GM18499 (cell line): Measurements from ENCODE around the gene CDH4.
"Not testable (repeated sequence)": the region's sequence is repeated elsewhere in the genome, so short reads cannot be mapped to it uniquely, and the experiment has no call there.

ENCODE experiments used
- ATAC-seq: cut with Tn5 transposase; IDR thresholded peaks from one replicate; pipeline ENCODE4 v1.9.1; 2021; ENCODE audit warnings: moderate number of reproducible peaks; ENCODE audit not compliant: insufficient read depth, unreplicated experiment

CDH4 gene

DNA sequence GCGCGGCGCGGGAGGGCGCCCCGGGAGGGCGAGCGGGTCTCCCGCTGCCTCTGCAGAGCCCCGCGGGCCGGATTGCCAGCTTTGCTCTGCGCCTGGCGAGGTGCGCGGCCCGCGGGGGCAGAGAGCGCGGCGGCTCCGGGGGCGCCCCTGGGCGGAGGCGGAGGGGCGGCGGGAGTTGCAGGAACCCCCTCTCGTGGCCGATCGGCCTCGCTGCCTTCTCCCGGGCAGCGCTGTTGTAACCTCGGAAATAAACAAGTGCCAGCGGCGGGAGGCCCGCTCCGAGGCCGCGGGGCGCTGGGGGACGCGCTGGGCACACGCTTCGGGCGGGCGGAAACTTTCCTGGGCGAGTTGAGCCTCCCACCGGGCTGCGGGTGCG lies 1.2 kb downstream of the CDH4 start:
- no peak for ATAC-seq

DNA sequence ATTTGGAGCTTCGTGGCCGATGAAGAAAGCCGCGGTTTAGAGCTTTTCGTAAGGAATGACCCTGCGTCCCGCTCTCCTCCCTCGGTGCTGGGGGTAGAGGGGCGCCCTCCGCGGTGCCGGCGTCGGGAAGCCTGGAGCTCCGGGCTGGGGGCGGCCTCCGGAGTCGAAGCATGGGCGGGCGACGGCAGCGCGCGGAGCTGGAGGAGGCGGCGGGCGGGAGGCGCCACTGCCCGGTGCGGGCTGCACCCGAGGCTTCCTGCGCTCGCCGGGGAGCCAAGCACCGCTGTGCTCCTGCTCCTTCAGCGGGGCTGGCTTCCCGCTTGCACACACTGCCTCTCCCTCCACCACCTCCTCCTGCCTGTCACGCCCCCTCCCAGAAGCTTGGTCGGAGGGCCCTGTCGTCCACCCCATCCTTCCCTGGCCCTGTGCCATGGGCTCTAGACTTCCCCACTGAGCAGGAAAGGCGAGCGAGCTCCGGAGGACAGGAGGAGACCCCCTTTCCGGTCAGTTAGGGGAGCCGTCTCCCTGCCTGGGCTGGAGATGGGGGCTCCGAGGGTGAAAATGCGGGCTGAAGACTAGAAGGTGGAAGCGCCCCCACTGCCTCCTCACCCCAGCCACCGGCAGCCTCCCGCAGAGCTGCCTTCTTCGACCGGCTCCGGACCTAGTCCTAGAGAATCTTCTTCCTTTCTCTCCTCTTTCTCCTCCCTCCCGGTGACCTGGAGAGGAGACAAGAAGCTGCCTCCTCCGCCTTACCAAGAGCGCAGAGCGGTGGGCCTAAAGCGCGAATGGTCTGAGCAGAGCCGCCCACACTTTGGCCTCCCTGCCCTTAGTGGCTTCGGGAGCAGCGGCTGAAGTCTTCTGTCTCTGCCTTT lies 1.8 kb downstream of the CDH4 start:
- ATAC-seq = no peak

DNA sequence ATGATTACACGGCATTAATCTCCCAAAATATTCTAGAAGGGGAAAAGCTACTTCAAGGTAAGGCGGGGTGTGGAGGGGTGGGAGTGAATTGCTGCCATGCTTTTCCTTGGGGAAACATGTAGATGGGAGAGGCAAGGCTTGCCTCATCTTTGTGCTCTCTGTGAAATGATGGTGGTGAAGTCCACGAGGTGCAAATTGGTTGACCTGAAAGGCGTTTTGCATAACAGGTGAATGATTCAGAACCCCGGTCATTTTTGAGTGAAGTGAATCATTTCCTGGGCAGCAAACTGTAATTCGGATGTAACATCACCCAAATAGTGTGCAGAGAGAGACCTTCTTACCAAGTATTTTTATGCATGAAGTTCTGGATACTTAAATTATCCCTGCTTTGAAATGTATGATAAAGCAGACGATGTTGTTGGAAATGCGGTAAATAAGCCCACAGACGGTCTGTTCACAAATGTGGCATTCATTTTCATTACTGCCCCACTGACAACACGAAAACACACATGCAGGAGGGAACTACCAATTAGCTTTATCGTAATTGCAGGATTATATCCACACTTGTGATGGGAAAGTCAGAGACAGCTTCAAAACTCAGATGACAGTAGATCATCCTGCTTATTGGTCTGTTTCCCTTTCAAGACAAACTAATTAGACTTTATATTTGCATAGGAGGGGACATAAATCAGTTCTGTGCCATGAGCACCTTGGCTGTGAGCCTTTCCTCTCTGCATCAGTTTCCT lies 3.0 kb downstream of the CDH4 start:
- ATAC-seq = no peak

DNA sequence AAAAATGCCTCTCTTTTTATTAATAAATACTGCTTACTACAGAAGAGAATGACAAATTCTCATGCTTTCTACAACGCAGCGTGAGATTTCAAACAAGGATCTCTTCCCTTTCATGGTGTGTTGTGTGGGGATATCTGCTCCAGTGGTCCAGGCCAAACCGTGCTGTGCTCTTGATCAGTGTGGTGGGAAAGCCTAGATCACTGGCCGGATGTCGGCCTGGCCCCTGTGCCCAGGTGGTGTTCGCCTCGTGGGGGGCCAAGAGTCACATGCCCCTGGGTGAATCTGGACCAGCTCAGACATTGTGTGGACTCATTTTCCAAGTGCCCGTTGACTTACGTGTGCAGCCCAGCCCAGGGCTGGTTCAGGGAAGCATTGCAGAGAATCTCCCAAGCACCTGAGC lies 4.3 kb downstream of the CDH4 start:
- no peak for ATAC-seq

DNA sequence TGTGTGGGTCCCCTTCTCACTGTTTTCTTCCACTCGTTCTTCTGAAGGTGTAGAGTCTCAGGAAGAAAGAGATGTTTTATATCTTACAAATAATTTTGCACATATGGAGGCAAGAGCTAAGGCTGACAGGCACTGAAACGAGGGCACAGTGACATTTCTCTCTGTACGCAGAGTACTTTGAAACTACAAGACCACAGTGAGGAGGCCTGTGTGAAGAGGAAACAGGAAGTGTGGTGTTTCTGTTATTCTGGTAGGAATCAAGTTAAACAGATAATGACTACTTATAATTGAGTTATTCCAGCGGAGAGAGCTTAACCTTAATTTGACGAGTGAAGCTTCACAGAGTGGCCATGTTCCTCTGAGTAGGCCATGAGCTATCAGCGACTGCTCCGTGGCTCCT lies 4.8 kb downstream of the CDH4 start:
- ATAC-seq = no peak

DNA sequence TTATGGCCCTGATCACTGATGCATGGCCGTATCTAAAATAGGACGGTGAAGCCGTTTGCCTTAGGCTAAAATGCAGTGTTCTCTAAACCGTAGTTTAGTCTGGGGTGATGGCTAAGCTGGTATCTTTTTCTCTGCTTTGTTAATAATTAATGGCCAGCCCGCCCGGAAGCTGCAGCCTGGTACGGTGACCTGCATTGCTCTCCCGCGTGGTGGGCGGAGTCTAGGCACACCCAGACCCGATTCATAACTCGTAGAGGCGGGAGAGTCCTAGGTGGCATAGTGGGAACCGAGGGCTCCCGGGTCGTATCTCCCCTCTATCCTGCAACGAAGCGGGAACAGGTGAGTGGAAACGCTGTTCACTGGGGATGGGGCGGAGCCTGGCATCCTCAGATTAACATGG lies 5.5 kb downstream of the CDH4 start:
- no peak for ATAC-seq

DNA sequence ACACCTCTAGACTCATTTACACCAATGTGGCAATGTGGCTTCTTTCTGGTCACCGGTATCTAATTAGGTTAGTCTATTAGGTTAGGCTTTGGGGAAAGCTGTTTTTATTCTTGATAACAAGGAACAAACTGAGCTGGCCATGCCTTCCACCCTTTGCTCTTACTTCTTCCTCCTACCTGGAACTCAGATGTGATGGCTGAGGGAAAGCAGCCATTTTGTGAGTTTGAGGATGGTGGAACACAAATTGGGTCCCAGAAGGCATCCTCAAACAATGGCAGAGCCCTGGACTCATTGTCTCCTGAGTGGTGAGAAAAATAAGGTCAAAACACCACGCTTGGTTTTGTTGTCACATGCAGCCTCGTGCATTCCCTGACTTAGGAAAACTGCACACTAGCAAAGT lies 7.7 kb downstream of the CDH4 start:
- no peak for ATAC-seq

DNA sequence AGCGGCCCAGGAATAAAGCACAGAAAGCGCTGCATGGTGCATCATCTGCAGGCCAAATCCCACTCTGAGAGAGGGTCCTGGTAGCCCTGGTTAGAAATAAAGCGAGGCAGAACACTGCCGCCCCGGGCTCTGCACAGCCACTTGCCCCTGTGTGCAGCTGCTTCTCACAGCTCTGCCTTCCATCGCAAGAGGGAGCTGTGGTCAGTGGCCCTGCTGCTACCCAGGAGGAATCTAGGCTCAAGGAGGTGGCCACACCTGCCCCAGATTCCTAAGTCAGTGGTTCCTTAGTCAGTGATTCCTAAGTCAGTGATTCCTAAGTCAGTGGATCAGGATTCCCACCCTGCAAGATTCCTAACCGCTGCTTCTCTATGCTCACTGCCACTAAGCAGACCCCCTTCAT lies 8.8 kb downstream of the CDH4 start:
- no peak for ATAC-seq

DNA sequence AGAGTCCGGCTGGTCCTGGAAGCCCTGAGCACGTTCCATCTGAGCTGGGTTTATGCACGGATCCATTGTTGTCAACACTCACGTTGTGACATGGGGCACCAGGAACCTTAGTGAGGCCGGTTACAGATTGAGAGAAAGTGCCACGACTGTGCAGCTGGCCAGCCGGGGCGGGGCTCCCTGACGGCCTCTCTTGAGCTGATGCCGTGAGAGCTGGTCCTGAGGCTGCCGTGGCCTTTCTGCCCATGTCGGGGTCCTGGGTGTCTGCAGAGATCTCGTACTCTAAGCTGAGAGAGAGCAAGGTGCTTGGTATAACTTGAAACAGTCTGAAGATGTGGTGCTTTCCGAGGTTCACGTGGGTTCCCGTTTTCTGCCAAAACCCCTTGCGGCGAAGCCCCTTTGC lies 10.0 kb downstream of the CDH4 start:
- no peak for ATAC-seq

DNA sequence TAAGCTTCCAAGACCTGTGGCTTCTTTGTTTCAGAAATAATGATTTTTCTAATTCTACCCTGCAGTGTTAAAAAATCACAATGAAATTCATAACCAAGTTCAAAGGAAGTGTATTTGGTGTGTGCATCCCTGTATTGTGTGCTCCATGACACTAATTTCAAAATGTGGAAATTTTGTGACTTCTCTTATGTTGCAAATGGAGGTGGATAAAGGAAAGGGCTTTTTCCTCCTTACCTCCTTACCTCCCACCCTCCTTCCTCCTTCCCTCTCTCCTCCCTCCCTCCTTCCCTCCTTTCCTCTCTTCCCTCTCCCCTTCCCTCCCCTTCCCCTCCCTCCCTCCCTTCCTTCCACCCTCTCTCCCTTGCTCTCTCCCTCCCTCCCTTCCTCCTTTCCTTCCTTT lies 10.5 kb downstream of the CDH4 start:
- ATAC-seq = no peak

DNA sequence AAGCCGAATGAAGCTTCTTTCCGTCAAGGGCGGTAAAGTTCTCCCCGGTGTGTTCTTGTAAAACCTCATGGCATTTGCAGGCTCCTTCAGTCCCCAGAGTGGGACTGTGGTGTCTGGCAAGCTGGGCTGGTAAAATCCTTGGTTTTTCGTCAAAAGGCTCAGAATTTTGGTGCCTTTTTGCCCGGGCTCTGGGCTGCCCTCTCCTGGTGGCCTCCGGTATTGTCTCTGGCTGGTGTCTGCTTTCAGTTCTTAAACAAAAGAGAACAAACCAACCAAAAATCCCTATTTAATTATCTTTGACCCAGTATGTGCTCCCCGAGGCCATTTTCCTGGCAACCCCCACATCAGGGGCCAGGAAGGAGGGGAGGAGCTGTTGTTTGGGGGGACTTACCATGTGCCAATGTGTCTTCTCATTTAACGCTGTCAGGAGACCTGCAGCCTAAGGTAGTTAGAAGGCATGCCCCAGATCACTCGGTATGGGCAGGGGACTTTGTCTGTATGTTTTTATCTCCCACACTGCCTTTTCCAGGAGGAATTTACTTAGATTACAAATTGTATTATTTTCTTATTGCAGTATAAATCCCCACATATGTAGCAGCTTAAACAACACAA lies 11.1 kb downstream of the CDH4 start:
- ATAC-seq = no peak

DNA sequence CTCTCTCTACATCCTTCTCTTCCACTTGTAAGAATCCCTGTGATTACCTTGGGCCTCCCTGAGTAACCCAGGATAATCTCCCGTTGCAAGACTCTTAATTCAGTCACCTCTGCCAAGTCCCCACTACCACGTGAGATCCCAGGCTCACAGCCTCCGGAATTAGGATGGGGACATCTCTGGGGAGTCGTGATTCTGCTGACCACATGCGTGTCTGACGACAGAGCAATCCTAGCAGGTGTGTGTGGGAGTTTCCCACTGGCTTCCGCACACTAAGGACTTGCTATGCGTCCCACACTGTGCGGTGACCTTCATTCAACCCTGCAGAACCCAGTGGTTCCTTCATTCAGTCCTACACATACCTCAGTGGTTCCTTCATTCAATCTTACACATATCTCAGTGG lies 11.9 kb downstream of the CDH4 start:
- ATAC-seq = no peak

DNA sequence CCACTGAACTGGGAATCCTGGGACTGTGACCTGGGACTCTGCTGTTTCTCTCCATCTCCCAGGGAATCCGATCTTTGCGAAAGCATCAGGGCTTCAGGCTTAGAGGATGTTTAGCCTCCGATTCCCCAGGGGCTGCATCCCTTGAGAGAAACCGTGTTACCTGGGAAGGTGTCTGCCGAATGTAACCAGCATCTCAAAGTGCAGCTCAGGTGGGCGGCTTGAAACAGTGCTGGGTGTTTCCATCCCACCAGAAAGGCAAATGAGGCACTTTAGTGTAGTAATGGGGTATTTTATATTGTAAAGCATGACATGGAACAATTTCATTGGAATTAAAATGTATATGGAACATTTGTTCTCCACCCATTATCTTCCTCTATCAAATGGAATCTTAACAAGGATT lies 15.2 kb downstream of the CDH4 start:
- no peak for ATAC-seq

DNA sequence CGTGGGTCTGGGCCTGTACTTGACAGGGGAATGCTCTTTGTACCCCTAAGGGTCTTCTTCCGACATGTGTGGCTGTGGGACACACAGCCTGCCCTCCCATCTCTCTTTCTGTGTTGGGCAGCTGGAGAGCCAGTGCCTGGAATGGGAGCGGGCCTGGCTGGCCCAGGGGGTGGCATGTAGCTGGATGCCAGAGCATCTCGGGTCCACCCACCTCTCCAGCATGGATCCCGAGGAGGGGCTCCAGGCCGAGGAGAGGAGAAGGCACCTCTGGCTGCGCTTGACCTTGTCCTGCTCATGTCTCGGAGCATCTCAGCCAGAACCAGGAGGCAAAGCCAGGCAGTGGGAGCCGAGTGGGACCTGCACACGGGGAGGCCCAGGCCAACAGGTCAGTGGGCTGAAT lies 16.0 kb downstream of the CDH4 start:
- ATAC-seq = no peak

DNA sequence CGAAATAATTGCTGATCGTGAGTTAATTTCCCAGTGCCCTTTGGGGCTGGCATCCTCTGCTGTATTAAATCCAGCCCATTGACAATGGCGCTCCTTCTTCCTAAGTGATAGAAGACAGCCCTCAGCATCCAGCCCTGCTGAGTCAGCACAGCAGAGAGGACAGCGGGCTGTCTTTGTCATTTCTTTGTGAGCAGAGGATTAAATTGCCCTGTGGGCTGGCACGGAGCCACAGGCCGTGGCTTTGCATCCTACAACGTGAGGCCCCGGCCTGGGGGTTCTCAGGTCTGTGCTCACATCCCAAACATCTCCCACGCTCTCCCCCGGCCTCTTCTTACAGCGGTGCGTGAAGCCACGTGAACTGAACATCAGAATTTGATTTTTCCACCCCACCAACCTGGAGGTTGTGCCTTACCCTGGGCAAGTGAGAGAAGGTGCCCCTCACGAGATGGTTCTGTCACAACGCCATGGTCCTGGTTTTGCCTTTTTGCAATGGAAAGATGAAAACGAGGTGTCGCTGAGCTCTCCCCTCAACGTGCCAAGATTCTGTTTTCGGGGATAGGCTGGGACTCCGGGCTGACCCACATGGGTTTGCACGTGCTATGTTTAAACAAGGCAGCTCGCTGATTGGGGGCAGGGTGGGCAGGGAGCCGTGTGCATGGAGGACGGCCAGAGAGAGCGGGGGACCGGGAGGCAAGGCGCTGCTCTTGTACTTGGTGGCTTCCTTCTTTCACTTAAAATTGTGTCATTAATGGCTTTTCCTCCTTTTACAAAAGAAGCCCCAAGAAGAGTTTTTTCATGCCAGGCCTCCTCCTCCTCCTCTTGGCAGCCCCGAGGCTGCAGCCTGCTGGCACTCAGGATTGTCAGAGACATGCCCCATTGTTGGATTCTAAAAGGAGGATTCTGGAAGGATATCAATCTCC lies 19.5 kb downstream of the CDH4 start:
- ATAC-seq = no peak

DNA sequence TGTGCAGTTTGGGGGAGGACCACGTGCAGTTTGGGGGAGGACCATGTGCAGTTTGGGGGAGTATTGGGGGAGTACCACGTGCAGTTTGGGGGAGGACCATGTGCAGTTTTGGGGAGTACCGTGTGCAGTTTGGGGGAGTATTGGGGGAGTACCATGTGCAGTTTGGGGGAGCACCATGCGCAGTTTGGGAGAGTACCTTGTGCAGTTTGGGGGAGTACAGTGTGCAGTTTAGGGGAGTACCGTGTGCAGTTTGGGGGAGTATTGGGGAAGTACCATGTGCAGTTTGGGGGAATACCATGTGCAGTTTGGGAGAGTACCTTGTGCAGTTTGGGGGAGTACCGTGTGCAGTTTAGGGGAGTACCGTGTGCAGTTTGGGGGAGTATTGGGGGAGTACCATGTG lies 21.0 kb downstream of the CDH4 start:
- not testable (repeated sequence) for ATAC-seq

DNA sequence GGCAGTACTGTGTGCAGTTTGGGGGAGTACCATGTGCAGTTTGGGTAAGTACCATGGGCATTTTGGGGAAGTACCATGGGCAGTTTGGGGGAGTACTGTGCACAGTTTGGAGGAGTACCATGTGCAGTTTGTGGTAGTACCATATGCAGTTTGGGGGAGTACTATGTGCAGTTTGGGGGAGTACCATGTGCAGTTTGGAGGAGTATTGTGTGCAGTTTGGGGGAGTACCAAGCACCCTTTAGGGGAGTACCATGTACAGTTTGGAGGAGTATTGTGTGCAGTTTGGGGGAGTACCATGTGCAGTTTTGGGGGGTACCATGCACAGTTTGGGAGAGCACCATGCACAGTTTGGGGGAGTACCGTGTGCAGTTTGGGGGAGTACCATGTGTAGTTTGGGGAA lies 21.6 kb downstream of the CDH4 start:
- ATAC-seq = not testable (repeated sequence)

DNA sequence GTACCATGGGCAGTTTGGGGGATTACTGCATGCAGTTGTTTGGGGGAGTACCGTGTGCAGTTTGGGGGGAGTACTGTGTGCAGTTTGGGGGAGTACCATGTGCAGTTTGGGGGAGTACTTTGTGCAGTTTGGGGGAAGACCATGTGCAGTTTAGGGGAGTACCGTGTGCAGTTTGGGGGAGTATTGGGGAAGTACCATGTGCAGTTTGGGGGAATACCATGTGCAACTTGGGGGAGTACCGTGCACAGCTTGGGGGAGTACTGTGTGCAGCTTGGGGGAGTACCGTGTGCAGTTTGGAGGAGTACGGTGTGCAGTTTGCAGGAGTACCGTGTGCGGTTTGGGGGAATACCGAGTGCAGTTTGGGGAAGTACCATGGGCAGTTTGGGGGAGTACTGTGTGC lies 22.3 kb downstream of the CDH4 start:
- ATAC-seq = no peak

DNA sequence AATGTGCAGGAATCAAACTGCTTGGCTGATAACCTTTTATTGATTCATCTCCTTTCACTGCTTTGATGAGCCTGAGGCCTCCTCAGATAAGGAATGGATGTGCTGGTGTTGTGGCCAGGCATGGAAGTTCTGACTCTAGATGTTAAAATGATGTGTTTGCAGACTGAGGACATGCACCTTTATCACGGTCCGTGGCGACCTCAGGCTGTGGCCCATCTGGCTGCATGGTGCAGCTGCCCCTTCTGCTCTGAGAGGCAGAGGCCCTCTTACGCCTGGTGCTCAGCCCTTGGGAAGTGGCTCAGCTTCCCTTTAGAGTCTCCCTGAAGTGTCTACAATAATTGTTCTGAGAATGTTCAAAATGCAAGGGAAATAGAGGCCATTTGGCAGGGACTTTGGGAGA lies 26.2 kb downstream of the CDH4 start:
- ATAC-seq = no peak

DNA sequence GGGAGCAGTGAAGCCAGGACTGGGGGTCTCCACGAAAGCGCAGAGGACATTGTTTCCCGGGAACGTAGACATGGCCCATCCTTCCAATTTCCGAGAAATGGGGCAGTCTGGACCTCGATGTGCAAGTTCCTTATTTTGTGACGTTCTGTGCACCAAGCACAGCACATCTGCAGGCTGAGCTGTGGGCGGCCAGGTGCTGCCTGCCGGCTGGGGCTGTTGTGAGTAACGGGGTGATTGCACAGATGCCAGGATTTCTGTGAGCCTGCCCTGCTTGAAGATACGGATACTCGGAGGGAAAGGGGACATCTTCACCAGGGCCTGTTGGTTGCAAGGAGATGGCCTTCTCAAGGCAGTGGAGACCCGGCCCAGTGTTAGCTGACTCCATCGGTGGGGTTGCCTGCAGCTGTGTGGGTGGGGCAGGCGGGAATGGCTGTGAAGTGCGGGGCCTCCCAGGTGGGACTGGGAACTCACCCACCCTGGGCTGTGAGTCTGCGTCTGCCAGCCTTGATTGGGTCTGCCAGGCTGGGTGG lies 27.6 kb downstream of the CDH4 start:
- no peak for ATAC-seq
